ENCODE results near the gene RYR3.

The RYR3 gene

GRCh38 chr15:33730815-33731214 is 420.0 kb downstream of the RYR3 start:
- no peak for DNase-seq

GRCh38 chr15:33735143-33735542 is 424.4 kb downstream of the RYR3 start:
- DNase-seq: no peak

DNA sequence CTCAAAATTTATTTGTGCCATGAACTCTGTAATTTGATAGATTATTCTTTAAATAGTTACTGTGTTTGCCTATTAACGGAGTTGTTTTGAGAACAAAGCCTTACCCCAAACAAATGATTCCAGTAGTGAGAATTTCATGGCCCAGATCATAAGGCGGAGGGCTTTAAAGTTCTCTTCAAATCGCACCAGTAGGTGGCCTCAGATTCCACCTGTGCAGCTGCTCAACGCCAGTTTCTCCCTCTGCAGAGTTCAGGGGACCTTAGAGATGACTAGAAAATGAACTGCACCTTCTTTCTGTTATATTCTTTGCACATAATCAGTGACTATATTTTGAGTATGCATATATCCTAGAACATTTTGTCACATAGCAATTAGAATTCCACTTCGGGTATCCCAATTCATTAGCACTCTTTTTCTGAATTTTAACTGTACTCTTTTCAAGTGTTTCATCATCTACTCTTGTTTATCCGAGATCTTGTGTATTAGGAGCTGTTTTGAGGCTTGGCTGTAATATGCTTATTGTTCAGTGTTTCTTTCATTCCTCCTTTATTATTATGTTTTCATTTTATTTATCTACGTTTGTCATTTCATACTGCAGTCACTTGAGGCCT is 425.0 kb downstream of the RYR3 start:
- DNase-seq: no peak

DNA sequence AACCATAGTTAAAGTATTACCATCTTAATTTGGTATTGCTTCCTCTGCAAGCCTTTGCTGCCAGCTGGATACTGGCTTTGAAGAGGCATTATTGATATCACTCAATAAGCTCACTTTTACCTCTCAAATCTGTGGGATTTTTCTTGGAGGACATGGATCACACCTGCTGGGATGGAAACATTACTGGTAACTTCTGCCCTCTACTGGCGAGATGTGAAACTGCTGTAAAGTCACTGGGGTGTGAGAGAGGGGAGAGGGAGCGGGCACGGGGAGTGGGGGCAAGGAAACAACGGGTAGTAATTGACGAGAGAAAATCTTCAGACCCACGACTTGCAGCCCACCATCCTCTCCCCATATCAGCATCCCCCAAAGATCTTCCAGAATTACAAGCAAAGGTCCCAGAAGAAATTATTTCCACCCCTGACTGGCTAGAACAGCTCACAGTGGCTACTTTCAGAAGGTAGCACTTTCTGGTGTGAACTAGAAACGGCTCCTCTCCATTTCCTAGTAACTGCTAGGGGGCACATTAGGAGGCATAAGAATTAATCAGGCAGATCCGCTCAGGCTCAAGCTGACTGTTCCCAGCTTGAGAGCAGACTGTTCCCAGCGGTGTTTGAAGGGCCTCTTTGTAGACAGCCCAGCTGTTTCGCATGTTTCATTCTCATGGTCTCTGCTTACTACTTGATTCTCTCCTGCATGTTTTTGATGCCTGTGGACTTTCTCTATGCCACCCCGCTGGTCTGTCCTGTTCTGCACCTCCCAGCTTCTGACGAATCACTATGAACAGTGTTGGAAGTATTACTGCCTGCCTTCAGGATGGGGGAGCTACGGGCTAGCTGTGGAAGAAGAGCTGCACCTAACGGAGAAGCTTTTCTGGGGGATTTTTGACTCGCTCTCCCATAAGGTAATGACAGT is 427.2 kb downstream of the RYR3 start:
- DNase-seq: no peak

DNA sequence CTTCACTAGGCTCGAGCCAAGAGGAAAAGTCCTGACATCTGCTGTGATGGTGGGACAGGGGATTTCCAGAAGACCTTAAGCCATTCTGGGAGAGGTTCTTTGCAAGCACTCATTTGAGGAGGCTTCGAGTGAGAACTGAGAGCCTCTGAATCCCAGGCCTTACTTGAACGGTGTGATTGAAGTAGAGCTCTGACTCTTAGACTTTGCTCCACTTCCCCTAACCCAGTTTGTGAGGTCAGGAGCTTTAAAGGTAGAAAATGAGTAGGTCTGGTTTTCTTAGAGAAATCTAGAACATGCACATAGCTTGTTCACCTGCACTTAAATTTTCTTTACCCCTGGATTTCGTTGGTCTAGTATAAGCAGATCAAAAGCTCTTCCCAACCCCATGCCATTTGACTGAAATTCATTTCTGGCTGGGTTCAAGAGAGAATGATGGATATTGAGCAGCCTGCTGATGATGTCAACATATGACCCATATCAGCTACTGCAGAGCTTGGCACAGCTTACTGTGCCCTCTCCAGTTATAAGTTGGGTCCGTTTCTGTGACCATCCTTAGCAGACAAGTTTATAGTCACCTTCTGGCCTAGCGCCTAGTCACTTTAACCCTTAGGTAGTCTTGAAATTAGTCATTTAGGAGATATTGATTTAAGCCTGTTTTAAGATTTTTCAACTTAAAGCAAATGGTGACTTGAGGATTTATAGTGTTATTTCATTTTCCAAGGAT is 428.3 kb downstream of the RYR3 start:
- DNase-seq: no peak

DNA sequence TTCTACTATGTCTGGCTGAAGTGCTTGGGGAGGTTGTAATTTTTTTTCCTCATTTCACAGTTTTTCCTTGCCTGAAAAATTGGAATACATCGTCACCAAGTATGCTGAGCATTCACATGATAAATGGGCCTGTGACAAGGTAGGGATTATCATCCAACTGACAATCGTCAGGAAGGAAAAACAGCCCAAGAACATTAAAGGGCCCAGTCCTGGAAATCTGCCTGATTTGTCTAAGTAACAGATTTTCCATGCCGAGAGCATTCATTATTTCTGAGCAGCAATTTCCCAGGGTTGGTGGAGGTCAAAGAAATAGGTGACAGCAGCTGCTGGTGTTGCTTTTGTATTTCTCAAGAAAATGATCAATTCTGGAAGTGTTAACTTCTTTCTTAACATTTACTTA is 431.5 kb downstream of the RYR3 start:
- DNase-seq: no peak

- no peak for DNase-seq
These were observed 432.0 kb downstream of the RYR3 start for GRCh38 chr15:33742800-33743199.

GRCh38 chr15:33746203-33746602 is 435.4 kb downstream of the RYR3 start:
- DNase-seq: no peak

- no peak for DNase-seq
These were observed 442.2 kb downstream of the RYR3 start for GRCh38 chr15:33753012-33753411.

GRCh38 chr15:33754242-33754641 is 443.5 kb downstream of the RYR3 start:
- DNase-seq: no peak

DNA sequence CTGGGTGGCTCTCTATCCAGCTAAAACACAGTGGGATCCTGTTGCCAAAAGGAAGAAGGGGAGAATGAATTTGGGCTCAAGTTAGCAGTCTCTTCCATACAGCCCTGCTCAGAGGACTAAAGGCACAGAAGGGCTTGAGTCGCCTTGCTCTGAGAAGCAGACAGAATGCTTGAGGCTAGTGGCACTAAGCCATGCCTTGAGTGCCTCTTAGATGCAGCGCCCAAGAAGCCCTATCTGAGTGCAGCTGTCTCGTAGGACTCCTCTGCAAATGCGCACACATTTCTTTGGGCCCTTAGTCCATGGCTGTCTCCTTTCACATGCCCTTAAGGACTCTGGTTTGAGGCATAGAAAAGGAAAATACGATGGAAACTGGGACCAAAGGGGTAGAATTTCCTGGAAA is 446.2 kb downstream of the RYR3 start:
- no peak for DNase-seq

DNA sequence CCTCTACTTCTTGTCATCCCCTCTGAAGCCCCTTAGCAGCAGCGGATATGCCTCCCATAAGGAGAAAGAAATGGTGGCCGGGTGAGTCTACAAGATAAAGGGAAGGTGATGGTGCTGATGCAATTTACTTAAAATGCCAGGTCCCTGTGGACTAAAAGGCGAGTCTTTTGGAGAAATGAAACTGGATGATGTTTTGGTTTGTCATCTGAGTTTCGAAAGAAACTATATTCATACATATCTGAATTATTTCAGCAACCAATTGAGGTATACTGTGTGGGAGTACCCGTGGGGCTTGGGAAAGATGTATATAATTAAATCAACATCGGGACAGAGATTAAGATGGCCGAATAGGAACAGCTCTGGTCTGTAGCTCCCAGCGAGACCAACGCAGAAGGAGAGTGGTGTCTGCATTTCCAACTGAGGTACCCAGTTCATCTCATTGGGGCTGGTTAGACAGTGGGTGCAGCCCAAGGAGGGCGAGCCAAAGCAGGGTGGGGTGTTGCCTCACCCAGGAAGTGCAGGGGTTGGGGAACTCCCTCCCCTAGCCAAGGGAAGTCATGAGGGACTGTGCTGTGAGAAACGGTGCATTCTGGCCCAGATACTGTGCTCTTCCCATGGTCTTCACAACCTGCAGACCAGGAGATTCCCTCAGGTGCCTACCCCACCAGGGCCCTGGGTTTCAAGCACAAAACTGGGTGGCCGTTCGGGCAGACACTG is 446.9 kb downstream of the RYR3 start:
- DNase-seq: peak; percentile 9

GRCh38 chr15:33766389-33766788 is 455.6 kb downstream of the RYR3 start:
- no peak for DNase-seq

DNA sequence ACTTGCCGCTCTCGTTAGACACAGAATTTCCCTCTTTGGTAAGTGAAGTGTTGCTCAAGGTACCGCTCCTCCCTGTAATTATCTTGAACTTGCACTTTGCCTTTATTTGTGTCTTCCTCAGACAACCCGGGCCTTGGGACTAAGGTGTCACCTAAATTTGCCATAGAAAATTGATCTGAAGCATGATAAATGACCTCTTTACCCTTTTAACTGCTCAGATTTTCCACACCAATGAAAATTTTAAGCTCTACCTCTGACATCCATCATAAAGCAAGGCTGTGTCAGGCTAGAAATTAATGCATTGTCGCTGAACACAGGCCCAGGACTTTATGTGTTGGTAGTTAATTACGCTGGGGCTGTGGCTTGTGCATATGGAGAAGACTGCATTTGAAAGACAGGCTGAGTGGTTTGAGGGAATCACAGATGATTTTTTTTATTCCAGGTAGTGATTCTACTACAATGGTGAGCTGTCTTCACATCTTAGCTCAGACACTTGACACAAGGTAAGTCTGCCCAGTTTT is 458.0 kb downstream of the RYR3 start:
- no peak for DNase-seq

DNA sequence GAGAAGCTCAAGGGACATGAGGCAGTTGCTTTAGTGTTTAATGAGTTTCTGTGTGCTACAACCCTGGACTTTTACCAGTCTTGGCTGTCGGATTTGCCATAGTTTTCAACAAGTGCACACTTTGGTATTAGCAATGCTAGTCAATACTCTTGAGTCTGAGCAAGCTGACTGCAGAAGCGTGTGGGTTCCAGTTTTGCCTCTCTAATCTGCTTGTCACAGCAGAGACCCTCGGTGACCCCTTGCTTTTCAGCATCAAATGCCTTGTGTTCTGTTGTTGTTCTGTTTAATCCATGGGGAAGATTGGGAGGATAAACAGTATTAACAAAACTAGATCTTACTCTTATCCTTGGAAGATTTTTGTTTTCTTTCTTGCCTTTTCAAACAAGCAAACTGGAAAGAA is 463.2 kb downstream of the RYR3 start:
- DNase-seq: no peak

- no peak for DNase-seq
These were observed 468.1 kb downstream of the RYR3 start for GRCh38 chr15:33778852-33779251.

GRCh38 chr15:33780011-33780768 is 469.4 kb downstream of the RYR3 start:
- no peak for DNase-seq

DNA sequence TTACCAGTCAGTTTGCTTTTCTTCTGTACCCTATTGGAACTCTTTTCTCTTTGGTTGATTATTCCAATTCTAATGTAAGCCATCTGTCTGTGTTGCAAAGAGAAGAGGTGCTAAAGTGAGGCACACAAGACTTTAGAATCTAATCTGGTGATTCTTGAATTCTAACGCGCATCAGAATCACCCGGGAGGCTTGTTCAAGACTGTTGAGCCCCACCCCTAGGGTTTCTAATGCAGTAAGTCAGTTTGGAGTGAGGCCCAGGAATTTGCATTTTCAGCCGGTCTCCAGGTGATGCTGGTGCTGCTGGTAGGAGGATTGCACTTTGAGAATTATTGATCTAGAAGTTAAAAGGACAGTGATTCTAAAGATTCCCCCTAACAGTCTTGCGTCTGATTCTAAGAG is 472.2 kb downstream of the RYR3 start:
- DNase-seq: no peak

DNA sequence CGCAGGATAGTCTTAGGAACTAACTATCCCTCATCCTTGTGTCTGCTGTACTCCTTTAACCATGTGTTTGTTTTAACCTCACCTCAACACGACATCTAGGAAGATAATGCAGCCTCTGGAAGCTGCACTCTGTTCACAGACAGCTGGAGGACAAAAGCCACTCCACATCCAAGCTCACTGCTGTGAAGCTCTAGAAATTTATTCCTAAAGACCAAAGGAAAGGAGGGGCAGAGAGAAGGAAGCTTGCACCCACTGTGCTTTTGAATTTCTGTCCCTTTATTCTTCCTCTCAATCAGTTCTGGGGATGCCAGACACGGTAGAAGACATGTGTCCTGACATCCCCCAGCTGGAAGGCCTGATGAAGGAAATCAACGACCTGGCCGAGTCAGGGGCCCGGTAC is 474.6 kb downstream of the RYR3 start:
- DNase-seq: no peak

- no peak for DNase-seq
These were observed 478.3 kb downstream of the RYR3 start for GRCh38 chr15:33788906-33789540.

DNA sequence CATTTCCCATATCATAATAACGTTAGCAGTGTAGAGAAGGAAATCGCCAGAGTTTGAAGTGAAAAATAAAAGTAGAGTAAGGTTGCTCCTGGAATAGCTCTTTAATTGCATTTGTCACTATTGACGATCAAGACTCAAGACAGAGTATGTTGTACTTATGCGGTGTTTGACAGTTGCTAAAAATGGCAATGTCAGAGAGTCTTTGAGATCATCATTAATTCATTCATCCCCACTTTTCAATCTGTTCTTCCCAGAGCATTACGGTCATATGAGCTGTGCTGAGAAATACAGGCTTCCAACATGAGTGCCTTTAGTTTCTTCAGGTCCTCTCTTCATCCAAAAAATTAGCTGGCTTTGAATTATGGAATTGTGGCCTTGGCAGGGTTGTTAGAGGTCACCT is 483.7 kb downstream of the RYR3 start:
- DNase-seq: no peak

- no peak for DNase-seq
These were observed 484.3 kb downstream of the RYR3 start for GRCh38 chr15:33795070-33795469.
